ENCODE measurements around the gene LTB4R.

Gene LTB4R

DNA sequence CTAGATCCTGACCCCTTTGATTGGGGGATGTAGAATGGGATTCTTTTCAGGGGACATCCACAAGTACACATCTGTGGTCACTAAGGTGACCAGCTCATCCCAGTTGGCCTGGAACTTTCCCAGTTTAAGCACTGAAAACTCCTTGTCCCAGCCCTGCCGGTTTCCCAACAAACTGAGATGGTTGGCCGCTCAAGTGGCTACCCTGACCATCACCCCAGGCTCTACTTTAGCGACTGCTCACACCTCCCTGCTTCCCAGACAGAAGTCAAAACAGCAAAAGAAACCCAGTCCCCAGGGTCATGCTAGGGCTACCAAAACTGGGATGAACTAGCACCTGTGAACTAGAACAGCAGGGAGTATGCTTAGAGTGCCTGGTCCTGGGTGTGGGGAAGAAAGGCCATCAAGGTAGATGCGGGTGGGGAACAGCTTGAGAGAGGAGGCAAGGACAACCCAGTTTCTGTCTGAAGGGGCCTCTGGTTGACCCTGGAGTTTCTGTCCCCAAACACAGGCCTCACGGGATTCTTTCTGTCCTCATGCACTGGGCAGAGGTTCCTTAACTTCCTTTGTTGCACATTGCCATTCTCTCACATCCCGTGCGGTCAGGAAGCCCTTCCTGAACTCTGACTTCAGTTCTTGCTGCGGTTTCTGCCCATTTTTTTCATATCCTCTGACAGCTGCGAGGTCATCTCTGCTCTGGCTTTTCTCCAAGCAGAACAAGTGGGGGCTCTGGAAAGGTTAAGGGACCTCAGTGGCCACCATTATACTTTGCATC is 1.6 kb downstream of the LTB4R start:
- peak overlapping the region; percentile 15; the same call in 1 of the 2 replicates for H3K4me3 ChIP-seq (replicated peaks; ENCODE audit: low read depth, low read length)
- TF ChIP-seq, protein P1, sequence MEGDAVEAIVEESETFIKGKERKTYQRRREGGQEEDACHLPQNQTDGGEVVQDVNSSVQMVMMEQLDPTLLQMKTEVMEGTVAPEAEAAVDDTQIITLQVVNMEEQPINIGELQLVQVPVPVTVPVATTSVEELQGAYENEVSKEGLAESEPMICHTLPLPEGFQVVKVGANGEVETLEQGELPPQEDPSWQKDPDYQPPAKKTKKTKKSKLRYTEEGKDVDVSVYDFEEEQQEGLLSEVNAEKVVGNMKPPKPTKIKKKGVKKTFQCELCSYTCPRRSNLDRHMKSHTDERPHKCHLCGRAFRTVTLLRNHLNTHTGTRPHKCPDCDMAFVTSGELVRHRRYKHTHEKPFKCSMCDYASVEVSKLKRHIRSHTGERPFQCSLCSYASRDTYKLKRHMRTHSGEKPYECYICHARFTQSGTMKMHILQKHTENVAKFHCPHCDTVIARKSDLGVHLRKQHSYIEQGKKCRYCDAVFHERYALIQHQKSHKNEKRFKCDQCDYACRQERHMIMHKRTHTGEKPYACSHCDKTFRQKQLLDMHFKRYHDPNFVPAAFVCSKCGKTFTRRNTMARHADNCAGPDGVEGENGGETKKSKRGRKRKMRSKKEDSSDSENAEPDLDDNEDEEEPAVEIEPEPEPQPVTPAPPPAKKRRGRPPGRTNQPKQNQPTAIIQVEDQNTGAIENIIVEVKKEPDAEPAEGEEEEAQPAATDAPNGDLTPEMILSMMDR (IDR thresholded peaks at IDR 0.05; ENCODE audit: insufficient read depth, low read length, poor library complexity, severe bottlenecking): no peak
- H3K27me3 ChIP-seq (replicated peaks; ENCODE audit: control insufficient read depth, insufficient read depth, low read length): no peaks in the 10 kb centered on the region
- H3K36me3 ChIP-seq (ENCODE audit: control insufficient read depth, insufficient read depth, low read length): peaks cover 3% of the 10 kb centered on the region
- DNase-seq (ENCODE audit: extremely low read depth, insufficient read length): no peak

DNA sequence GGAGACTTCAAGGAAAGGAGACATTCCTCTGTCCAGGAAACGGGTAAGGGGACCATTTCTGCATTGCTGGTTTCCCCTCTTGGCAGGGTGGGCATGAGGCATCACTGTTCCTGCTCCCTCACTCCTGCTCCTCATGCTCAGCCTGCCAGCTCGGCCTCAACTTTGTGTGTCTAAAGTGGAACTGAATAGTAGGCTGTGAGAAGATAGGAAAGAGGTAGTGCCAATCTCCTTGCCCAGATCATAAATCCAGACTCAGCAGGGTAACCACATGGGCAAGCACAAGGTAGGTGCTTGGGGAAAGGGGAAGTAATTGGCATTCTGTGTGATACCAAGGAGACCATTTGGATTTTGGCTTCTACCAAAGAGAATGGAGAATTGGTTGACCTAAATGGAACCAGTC is 2.6 kb downstream of the LTB4R start:
- Histone ChIP-seq H3K36me3 (ENCODE audit: control insufficient read depth, insufficient read depth, low read length) (no peaks in the 10 kb centered on the region; the same call in 1 of the 2 replicates), H3K4me3 (replicated peaks; ENCODE audit: low read depth, low read length) (no peak overlapping the region), H3K27me3 (replicated peaks; ENCODE audit: control insufficient read depth, insufficient read depth, low read length) (no peaks in the 10 kb centered on the region)
- no peak for DNase-seq (ENCODE audit: extremely low read depth, insufficient read length)
- TF ChIP-seq, protein P1 (IDR thresholded peaks at IDR 0.05; ENCODE audit: insufficient read depth, low read length, poor library complexity, severe bottlenecking): no peak

DNA sequence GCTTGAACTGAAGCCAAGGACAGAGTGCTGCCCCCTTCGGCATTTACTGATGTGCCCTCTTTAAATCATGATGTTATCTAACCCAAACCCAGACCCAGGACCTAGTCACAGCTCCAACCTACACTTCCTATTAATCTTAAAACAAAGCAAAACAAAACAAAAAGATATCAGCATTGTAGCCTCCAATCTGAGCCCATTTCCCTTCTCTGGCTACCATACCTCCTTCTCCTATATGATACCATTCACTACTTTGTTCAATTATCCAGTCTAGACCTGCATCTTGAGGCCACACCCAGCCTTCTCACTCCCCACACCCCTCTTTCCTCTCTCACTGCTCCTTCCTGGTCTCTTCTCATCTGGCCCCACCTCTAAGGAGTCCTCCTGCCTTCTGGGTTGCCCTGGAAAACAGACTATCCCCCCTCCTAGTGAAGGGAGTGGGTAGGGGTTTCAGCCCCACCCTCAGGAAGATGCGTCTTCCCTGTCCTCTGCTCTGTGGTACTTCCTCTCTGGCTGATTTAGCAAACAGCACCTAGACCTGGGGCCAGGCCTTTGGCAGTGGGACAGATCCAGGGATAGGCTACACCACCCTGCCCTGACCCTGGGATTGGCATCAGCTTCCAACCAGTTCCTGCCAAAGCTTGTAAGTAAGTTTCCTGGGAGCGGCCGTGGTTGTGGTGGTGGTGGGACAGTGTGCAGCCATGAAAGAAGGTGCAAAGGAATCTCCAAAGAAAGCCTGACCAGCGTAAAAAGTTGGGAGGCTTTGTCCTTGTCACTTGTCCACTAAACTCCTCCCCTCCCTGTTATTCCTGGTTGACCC is 3.3 kb downstream of the LTB4R start:
- Histone ChIP-seq H3K36me3 (ENCODE audit: control insufficient read depth, insufficient read depth, low read length) (no peaks in the 10 kb centered on the region; the same call in 1 of the 2 replicates), H3K27me3 (replicated peaks; ENCODE audit: control insufficient read depth, insufficient read depth, low read length) (no peaks in the 10 kb centered on the region), H3K4me3 (replicated peaks; ENCODE audit: low read depth, low read length) (no peak overlapping the region)
- TF ChIP-seq, protein P1 (IDR thresholded peaks at IDR 0.05; ENCODE audit: insufficient read depth, low read length, poor library complexity, severe bottlenecking): no peak
- no peak for DNase-seq (ENCODE audit: extremely low read depth, insufficient read length)

DNA sequence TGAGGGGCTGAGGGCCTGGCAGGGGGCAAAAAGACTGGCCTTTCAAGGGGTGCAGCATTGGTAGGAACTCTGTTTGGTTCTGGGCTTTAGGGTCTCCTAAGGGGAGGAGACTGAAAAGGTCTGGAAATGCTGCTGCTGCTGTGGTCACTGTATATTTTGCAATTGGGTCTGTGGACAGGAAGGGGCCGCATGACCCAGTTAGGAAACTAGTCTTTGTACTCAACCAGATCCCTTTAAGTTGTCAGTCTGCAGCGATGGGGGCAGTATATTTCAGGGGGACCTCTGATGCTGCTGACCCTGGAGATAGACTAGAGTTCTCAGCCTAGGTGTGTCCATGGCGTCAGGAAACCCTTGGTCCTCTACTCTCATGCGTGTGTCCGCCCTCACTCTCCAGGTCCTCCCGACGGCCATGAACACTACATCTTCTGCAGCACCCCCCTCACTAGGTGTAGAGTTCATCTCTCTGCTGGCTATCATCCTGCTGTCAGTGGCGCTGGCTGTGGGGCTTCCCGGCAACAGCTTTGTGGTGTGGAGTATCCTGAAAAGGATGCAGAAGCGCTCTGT is 4.0 kb downstream of the LTB4R start:
- TF ChIP-seq, protein P1 (IDR thresholded peaks at IDR 0.05; ENCODE audit: insufficient read depth, low read length, poor library complexity, severe bottlenecking): no peak

DNA sequence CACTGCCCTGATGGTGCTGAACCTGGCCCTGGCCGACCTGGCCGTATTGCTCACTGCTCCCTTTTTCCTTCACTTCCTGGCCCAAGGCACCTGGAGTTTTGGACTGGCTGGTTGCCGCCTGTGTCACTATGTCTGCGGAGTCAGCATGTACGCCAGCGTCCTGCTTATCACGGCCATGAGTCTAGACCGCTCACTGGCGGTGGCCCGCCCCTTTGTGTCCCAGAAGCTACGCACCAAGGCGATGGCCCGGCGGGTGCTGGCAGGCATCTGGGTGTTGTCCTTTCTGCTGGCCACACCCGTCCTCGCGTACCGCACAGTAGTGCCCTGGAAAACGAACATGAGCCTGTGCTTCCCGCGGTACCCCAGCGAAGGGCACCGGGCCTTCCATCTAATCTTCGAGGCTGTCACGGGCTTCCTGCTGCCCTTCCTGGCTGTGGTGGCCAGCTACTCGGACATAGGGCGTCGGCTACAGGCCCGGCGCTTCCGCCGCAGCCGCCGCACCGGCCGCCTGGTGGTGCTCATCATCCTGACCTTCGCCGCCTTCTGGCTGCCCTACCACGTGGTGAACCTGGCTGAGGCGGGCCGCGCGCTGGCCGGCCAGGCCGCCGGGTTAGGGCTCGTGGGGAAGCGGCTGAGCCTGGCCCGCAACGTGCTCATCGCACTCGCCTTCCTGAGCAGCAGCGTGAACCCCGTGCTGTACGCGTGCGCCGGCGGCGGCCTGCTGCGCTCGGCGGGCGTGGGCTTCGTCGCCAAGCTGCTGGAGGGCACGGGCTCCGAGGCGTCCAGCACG is 4.7 kb downstream of the LTB4R start:
- H3K36me3 ChIP-seq (ENCODE audit: control insufficient read depth, insufficient read depth, low read length): no peaks in the 10 kb centered on the region; the same call in 1 of the 2 replicates
- TF ChIP-seq, protein P1 (IDR thresholded peaks at IDR 0.05; ENCODE audit: insufficient read depth, low read length, poor library complexity, severe bottlenecking): no peak
- no peak for DNase-seq (ENCODE audit: extremely low read depth, insufficient read length)
- no peaks in the 10 kb centered on the region for H3K27me3 ChIP-seq (replicated peaks; ENCODE audit: control insufficient read depth, insufficient read depth, low read length)
- H3K4me3 ChIP-seq (replicated peaks; ENCODE audit: low read depth, low read length): no peak overlapping the region

More for the DNA sequence above, 4.0 kb downstream of the LTB4R start:
- Histone ChIP-seq H3K27me3 (replicated peaks; ENCODE audit: control insufficient read depth, insufficient read depth, low read length) (no peaks in the 10 kb centered on the region), H3K4me3 (replicated peaks; ENCODE audit: low read depth, low read length) (no peak overlapping the region), H3K36me3 (ENCODE audit: control insufficient read depth, insufficient read depth, low read length) (no peaks in the 10 kb centered on the region; the same call in 1 of the 2 replicates)
- DNase-seq (ENCODE audit: extremely low read depth, insufficient read length): no peak

All from GM06990 (cell line).